Activated CD4-positive, alpha-beta memory T cell treated with anti-CD3 and anti-CD28 coated beads for 36 hours (primary cell): ENCODE data around the gene CBR4. TPM values are rescaled to one million over a fixed set of nuclear protein-coding genes. Genes with fewer than 3 reads are reported as not detected.
"Not testable (repeated sequence)": the region's sequence is repeated elsewhere in the genome, so short reads cannot be mapped to it uniquely, and the experiment has no call there.

ENCODE experiments used
- CTCF ChIA-PET: fragments of 350-600 bp; sonication (Branson Sonifier 250); formaldehyde crosslinking; loops from one replicate; lab custom pipeline; 2021; ENCODE audit warnings: antibody characterized with exemption, inconsistent platforms; lab: Charles Lee
- POLR2A ChIA-PET: fragments of 350-600 bp; sonication (Branson Sonifier 250); formaldehyde crosslinking; loops from one replicate; lab custom pipeline; 2021; ENCODE audit warnings: antibody characterized with exemption; lab: Charles Lee
- DNase-seq: peaks from one replicate; pipeline ENCODE4 v3.0.0-alpha.2; 2020
- H3K27ac Mint-ChIP-seq: one replicate; pipeline ENCODE4 v1.8.0; 2021; ENCODE audit warnings: mixed read lengths
- H3K27me3 Mint-ChIP-seq: one replicate; pipeline ENCODE4 v1.8.0; 2021; ENCODE audit warnings: mixed read lengths
- H3K36me3 Mint-ChIP-seq: one replicate; pipeline ENCODE4 v1.8.0; 2021; ENCODE audit warnings: mixed read lengths
- H3K4me1 Mint-ChIP-seq: one replicate; pipeline ENCODE4 v1.8.0; 2021; ENCODE audit warnings: low read depth, mixed read lengths
- H3K4me3 Mint-ChIP-seq: one replicate; pipeline ENCODE4 v1.8.0; 2021; ENCODE audit warnings: mild to moderate bottlenecking, mixed read lengths
- H3K9me3 Mint-ChIP-seq: one replicate; pipeline ENCODE4 v1.8.0; 2021; ENCODE audit warnings: mixed read lengths
- intact Hi-C: fragments of 100-400 bp; cut with micrococcal nuclease; formaldehyde crosslinking; loops from one replicate; pipeline ENCODE4 v1.15.1; 2023
- total RNA-seq, 2 experiments: library from RNA; stranded (reverse); gene quantifications; one replicate each; pipeline ENCODE4 v1.2.3, GENCODE V29; 2021

CBR4 gene
- total RNA-seq, 2 experiments from 2014 or later = 18.0 to 19.7 TPM

DNA sequence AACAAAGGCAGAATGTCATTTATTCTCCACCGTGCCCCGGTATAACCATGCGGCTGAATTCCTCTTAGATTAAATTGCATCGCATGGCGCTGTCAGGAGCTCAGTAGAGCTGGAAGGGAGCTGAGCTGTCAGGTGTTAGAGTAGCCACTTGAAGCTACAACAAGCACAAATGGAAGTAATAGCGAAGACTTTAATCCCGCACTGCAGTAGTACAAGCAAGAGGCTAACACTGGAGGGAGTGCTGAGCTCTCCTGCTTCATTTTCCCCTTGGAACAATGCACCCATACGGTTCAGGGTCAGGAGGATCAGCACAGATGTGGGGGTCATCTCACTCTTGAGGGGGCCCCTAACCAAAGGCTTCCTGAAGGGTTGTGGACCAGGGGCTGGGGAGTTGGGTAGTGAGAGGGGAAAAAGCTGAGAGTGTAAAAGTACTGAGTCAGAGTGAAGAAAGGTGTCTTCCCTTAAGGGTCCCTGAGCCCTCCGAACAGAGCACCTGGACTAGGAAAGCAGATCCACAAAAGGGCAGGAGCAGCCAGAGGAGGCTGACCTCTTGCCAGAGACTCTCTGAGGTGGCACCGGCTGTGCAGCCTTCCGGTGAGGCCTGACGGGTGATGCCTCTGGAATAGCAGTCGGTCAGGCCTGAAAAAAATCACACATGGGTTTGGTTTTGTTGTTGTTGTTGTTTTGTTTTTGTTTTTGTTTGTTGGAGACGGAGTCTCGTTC is 36.0 kb upstream of the CBR4 start:
- H3K27me3 Mint-ChIP-seq = peaks cover 5% of the 10 kb centered on the region
- no peak overlapping the region for H3K27ac Mint-ChIP-seq
- no peak for DNase-seq
- intact Hi-C loops = no loop called here
- no peaks in the 10 kb centered on the region for H3K4me1 Mint-ChIP-seq
- H3K9me3 Mint-ChIP-seq = no peaks in the 10 kb centered on the region
- ChIA-PET CTCF (no interaction called here), POLR2A (no interaction called here)
- no peaks in the 10 kb centered on the region for H3K36me3 Mint-ChIP-seq
- H3K4me3 Mint-ChIP-seq = no peak overlapping the region

- Mint-ChIP-seq H3K27ac (no peak overlapping the region), H3K9me3 (no peaks in the 10 kb centered on the region), H3K4me1 (no peaks in the 10 kb centered on the region), H3K36me3 (no peaks in the 10 kb centered on the region), H3K27me3 (peaks cover 5% of the 10 kb centered on the region), H3K4me3 (no peak overlapping the region)
- intact Hi-C loops = no loop called here
- DNase-seq = no peak
- ChIA-PET CTCF (no interaction called here), POLR2A (no interaction called here)
These were observed 34.8 kb upstream of the CBR4 start for GRCh38 chr4:169044714-169045447.

- no peak overlapping the region for H3K27ac Mint-ChIP-seq
- POLR2A ChIA-PET = no interaction called here
- intact Hi-C loops = no loop called here
- no peaks in the 10 kb centered on the region for H3K4me1 Mint-ChIP-seq
- no peak overlapping the region for H3K4me3 Mint-ChIP-seq
- H3K36me3 Mint-ChIP-seq = no peaks in the 10 kb centered on the region
- H3K9me3 Mint-ChIP-seq = no peaks in the 10 kb centered on the region
- peaks cover 5% of the 10 kb centered on the region for H3K27me3 Mint-ChIP-seq
- CTCF ChIA-PET = interaction anchor here (0.8 kb wide), 1 partner anchor 10 kb away, joined by 3 read pairs; no protein-coding TSS in a partner anchor
- DNase-seq = no peak
These were observed 32.6 kb upstream of the CBR4 start for GRCh38 chr4:169042608-169043007.

DNA sequence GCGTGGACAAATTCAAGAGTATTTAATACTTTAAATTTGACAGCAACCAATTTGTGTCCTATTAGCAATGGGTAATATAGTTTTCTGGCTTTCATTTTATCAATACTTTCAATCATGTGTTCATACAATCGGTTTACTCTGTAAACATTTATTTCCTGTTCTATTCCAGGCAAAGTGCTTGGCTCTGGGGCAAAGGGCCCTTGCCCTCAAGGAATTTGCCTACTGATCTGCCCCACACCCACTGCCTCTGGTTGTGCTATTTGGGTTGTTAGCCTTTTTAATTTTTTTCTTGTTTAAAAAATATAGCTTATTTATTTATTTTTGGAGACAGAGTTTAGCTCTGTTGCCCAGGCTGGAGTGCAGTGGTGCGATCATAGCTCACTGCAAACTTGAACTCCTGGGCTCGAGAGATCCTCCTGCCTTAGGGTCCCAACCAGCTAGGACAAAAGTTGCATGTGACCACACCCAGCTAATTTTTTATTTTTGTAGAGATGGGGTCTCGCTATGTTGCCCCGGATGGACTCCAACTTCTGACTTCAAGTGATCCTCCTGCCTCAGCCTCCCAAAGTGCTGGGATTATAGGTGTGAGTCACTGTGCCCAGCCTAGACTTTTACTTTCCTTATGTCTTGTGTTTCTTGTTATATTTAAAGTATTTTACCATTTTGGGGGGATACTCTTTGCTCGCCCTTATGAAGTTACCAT is 30.7 kb upstream of the CBR4 start:
- H3K4me3 Mint-ChIP-seq = no peak overlapping the region
- H3K4me1 Mint-ChIP-seq = no peaks in the 10 kb centered on the region
- POLR2A ChIA-PET = no interaction called here
- CTCF ChIA-PET = no interaction called here
- DNase-seq = no peak
- H3K27me3 Mint-ChIP-seq = peaks cover 3% of the 10 kb centered on the region
- H3K9me3 Mint-ChIP-seq = no peaks in the 10 kb centered on the region
- H3K27ac Mint-ChIP-seq = no peak overlapping the region
- intact Hi-C loops = no loop called here
- no peaks in the 10 kb centered on the region for H3K36me3 Mint-ChIP-seq

DNA sequence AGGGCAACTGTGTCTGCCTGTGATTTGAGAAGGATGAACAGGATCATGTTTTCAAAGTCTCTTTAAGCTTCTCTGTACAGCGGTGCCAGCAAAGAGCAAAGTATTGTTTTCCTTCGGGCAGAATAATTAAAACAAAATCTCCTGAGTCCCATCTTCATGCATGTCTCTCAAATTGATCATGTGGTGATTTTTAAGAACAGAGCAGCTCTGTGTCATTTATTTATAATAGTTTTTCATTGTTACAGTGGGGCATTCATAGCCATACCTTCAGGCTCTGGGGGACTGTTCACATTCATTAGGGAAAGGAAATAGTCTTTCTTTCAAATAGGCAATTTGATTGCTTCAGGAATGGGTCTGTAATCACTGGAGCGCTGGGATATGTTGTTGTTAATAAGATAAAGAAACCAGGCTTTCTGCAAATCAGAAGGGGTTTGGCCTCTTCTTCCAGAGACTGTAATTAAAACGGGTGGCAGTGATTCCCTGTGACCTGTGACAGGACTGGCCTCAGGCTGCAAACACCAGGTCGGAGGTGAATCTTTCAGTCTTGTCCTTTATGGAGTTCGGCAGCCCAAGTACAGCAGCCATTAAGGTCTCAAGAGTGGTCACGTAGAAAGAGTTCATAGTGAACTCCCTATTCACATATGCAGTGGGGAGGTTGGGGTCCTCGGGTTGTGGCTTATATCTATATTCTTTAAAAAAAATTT is 29.3 kb upstream of the CBR4 start:
- intact Hi-C loops = no loop called here
- H3K4me1 Mint-ChIP-seq = no peaks in the 10 kb centered on the region
- H3K36me3 Mint-ChIP-seq = no peaks in the 10 kb centered on the region
- no peak overlapping the region for H3K4me3 Mint-ChIP-seq
- CTCF ChIA-PET = no interaction called here
- no peak for DNase-seq
- POLR2A ChIA-PET = no interaction called here
- peaks cover 3% of the 10 kb centered on the region for H3K27me3 Mint-ChIP-seq
- no peak overlapping the region for H3K27ac Mint-ChIP-seq
- H3K9me3 Mint-ChIP-seq = no peaks in the 10 kb centered on the region

- Mint-ChIP-seq H3K9me3 (no peaks in the 10 kb centered on the region), H3K36me3 (no peaks in the 10 kb centered on the region), H3K27me3 (peaks cover 3% of the 10 kb centered on the region), H3K4me1 (no peaks in the 10 kb centered on the region), H3K27ac (no peak overlapping the region), H3K4me3 (no peak overlapping the region)
- ChIA-PET CTCF (no interaction called here), POLR2A (no interaction called here)
- intact Hi-C loops = no loop called here
- no peak for DNase-seq
These were observed 27.5 kb upstream of the CBR4 start for GRCh38 chr4:169037506-169037905.

GRCh38 chr4:169035871-169036620 is 26.0 kb upstream of the CBR4 start:
- H3K27ac Mint-ChIP-seq, H3K9me3 Mint-ChIP-seq, intact Hi-C loops, DNase-seq, CTCF ChIA-PET, H3K27me3 Mint-ChIP-seq, H3K36me3 Mint-ChIP-seq, POLR2A ChIA-PET, H3K4me1 Mint-ChIP-seq, H3K4me3 Mint-ChIP-seq: not testable (repeated sequence)

DNA sequence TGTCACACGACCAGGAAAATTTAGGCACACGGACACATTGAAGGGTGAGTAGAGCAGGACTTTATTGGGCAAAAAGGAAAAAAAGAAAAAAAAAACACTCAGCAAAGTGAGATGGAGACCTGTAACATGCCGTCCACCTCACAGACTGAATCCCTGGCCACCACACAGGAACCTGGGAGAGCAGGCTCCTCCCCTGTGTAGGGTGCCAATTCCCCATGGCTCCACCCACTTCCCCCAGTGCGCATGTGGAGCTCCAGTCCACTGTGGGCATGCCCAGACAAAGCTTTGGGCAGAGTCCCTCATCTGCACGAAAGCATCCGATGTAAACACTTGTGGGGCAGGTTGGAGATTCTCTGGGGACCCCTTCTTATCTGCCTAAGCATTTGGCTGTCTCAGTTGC is 23.6 kb upstream of the CBR4 start:
- Mint-ChIP-seq H3K4me3 (no peak overlapping the region), H3K36me3 (no peaks in the 10 kb centered on the region), H3K27me3 (no peaks in the 10 kb centered on the region), H3K9me3 (no peaks in the 10 kb centered on the region), H3K4me1 (no peaks in the 10 kb centered on the region), H3K27ac (no peak overlapping the region)
- intact Hi-C loops = no loop called here
- no peak for DNase-seq
- ChIA-PET POLR2A (no interaction called here), CTCF (interaction anchor here (1.2 kb wide), 1 partner anchor 9 kb away, joined by 3 read pairs; no protein-coding TSS in a partner anchor)

DNA sequence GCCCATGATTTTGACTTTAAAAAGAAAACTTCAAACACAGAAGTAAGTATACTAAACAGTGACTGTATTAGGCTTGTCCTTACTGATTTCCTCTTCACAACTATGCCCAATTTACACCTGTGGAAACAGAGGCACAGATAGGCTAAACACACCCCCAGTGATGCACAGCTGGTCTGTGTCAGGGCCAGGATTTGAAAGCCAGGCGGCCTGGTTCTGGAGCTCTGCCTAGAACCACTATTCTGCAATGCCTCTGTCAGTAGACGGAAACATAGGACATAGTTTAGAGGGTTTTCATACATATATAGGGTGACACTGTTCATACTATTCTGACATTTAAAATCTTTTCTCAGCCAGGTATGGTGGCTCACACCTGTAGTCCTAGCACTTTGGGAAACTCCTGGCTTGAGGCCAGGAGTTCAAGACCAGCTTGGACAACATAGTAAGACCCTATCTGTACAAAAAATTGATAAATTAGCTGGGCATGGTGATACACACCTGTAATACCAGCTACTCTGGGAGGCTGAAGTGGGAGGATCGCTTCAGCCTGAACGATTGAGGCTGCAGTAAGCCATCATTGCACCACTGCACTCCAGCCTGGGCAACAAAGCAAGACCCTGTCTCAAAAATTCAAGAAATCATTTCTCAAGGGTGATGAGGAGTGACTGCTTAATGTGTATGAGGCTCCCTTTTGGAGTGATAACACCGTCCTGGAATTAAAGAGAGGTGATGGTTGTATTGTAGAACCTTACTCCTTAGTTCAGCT is 23.0 kb upstream of the CBR4 start:
- Mint-ChIP-seq H3K27me3 (peaks cover under 1% of the 10 kb centered on the region), H3K9me3 (no peaks in the 10 kb centered on the region), H3K36me3 (no peaks in the 10 kb centered on the region)

GRCh38 chr4:169032194-169032593 is 22.1 kb upstream of the CBR4 start:
- DNase-seq = no peak
- peaks cover 4% of the 10 kb centered on the region for H3K27me3 Mint-ChIP-seq
- POLR2A ChIA-PET = no interaction called here
- CTCF ChIA-PET = interaction anchor here (1.2 kb wide), 1 partner anchor 10 kb away, joined by 3 read pairs; no protein-coding TSS in a partner anchor
- H3K4me3 Mint-ChIP-seq = no peak overlapping the region
- no peak overlapping the region for H3K27ac Mint-ChIP-seq
- intact Hi-C loops = no loop called here
- no peaks in the 10 kb centered on the region for H3K4me1 Mint-ChIP-seq
- no peaks in the 10 kb centered on the region for H3K9me3 Mint-ChIP-seq
- no peaks in the 10 kb centered on the region for H3K36me3 Mint-ChIP-seq

More for the DNA sequence above, 23.0 kb upstream of the CBR4 start:
- ChIA-PET POLR2A (no interaction called here), CTCF (interaction anchor here (1.2 kb wide), 2 partner anchors 9 kb away, joined by 3 read pairs; no protein-coding TSS in a partner anchor)
- DNase-seq = no peak
- intact Hi-C loops = no loop called here
- Mint-ChIP-seq H3K4me3 (no peak overlapping the region), H3K27ac (no peak overlapping the region), H3K4me1 (no peaks in the 10 kb centered on the region)

DNA sequence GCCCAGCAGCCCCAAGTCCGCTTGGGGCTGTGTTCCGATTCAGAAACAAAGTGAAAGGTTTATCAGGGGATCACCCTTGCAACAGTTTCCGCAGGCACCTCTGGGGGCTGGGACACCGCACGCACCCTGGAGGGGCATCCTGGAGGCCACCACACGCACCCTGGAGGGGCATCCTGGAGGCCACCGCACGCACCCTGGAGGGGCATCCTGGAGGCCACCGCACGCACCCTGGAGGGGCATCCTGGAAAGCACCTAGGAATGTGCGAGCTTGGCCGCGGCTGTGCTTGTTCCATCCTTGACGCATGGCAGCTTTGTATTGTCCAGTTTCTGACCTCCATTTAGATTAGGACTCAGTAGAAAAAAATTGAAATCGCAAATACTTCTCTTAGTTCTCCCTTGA is 21.3 kb upstream of the CBR4 start:
- intact Hi-C loops = no loop called here
- H3K4me1 Mint-ChIP-seq = no peaks in the 10 kb centered on the region
- peaks cover 6% of the 10 kb centered on the region for H3K27me3 Mint-ChIP-seq
- CTCF ChIA-PET = no interaction called here
- H3K36me3 Mint-ChIP-seq = no peaks in the 10 kb centered on the region
- POLR2A ChIA-PET = no interaction called here
- no peaks in the 10 kb centered on the region for H3K9me3 Mint-ChIP-seq
- H3K4me3 Mint-ChIP-seq = no peak overlapping the region
- no peak overlapping the region for H3K27ac Mint-ChIP-seq
- no peak for DNase-seq
